GM21367 (cell line): Measurements from ENCODE around the gene FAM168B.

ENCODE experiments used
- ATAC-seq: cut with Tn5 transposase; IDR thresholded peaks from one replicate; pipeline ENCODE4 v1.9.1; 2021; ENCODE audit not compliant: unreplicated experiment

Gene FAM168B

GRCh38 chr2:131056204-131056931 is 36.9 kb downstream of the FAM168B start:
- no peak for ATAC-seq

- no peak for ATAC-seq
Measured at GRCh38 chr2:131055169-131056065, 37.8 kb downstream of the FAM168B start.

DNA sequence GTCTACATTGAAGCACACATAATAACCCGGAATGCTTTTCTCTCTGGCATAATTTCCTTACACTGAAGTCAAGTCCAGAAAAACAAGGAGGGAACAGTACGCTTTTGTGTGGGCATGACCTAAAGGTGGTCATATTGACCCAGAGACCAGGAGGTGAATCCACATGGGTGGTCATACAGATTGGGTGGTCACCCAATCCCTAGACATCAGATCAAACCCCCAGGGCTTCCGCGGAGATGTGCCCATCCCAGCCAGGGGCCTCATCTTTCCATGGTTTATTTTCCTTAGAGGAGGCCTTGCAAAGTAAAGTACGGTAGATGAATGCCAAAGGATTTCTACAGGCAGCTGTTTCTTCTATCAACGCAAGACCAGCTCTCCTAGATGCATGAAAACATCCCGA is 38.8 kb downstream of the FAM168B start:
- ATAC-seq = no peak

DNA sequence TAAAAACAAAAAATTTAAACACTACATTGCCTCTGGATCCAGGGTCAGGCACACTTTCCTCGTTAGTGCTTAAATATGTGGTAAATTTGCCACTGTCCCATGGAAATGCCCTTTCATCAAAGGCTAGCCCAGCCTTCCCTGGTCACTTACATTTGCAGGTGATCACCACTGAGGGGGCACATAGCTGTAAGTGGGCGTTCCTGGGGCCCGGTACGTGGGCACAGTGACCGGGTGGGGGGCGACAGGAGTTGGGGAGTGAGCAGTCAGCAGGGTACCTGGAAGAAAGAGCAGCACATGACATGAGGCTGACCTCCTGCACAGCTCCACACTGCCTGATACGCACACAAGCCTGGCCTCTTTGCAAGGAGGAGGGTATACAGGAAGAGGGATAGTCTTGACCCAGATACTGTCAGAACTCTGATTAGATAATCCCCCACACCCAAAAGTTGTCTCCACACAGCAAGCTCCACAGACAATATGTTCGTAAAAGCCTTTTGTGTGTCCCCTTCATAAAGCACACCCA is 40.5 kb downstream of the FAM168B start:
- ATAC-seq = no peak

GRCh38 chr2:131050896-131051295 is 42.4 kb downstream of the FAM168B start:
- no peak for ATAC-seq

DNA sequence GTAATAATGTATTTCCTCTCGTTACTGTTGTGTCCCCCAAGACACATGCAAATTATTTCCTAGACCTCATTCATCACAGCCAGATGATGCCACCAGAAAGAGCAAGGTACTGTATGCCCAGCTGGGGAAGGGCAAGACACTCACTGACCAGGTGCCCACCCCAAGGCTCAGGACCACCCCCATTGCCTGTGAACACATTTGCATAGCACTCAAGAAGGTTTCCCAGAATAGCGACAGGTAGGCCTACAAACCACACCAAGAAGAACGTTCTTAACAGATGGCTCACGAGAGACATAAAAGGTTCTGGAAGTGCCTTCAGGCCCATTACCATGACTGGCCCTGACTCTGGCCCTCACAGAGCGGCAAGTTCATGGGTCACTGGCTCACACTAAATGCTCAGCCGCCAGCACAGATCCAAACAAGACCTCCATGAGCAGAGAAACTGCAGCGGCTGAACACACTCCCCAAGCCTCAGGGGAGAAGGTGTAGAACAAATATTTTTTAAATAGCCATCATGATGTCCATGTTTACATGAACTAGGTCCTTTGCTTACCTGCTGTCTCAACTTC is 44.0 kb downstream of the FAM168B start:
- no peak for ATAC-seq

DNA sequence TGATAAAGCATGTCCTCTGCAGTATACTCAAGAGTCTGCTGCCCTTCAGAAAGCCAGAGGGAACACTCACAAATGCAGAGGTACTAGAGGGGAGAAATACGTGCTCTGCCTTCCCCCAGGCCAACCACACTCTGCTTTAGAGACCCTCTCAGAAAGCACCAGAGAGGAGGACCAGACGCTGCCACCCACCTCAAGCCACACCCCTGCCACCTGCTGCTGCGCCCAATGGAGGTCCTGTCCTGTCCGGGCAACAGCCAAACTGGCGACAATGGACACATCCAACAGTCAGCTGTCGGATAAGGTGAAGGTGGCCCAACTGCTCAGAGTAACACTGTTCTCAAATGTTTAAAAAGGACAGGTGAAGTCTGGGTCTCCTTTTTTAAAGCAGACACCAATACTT is 44.6 kb downstream of the FAM168B start:
- no peak for ATAC-seq

DNA sequence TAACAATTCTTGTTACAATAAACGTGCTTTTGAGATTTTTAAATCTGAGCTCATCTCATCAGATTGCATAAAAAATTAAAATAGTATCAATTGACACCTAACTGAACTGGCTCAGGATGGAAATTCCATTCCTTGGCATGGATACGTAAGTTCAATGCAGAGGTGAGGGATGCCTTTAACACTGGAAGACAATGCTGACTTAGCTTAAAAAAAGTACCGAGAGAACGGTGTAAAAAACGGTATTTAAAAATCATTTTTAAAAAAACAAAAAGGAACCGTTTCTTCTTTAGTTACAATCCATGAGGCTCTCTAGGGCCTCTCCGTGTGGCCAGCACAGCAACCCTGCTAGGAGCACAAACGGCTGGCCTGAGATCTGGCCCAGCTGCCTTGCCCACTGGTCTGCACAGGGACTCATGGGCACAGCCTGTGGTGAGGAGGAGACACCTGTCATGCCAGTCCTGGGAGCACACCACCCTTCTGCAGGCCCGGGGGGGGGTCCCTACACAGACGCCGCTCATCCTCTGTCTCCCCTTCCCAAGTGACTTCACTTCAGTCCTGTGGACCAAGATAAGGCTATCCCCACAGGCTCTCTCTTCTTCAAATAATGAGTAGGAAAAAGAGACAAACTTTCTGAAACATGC is 45.2 kb downstream of the FAM168B start:
- ATAC-seq = no peak

DNA sequence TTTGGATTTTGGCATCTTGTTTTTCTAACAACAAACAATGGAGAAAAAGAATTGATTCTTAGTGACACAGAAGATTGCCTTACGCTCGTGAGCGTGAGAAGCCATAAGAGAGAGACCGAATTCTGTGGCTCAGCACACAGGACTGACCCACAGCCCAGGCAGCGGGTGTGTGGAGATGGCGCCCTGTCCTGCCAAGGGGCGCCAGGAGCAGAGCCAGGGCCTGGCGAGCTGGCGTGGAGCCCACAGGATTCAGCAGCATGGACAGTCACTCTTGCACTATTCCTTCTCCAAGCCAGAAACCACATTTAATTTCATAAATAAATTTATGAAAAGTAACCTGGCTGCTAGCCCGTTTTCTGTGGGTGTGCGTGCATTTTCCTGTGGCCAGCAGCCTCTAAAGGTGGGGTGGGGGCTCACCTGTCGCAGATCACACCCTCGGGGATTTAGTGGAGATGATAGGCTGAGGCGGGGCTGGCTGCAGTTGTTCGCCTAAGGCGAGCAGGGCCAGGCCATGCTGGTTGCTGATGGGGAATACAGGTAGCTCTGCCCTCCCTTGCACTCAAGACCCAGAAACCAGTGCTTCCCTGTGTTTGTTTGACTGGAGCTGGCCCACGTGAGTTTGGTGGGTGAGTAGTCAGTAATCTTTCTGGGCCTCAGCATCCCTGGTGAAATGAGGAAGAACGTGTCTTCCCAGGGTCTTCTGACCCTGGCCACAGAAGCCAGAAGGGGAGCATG is 46.2 kb downstream of the FAM168B start:
- ATAC-seq = no peak

DNA sequence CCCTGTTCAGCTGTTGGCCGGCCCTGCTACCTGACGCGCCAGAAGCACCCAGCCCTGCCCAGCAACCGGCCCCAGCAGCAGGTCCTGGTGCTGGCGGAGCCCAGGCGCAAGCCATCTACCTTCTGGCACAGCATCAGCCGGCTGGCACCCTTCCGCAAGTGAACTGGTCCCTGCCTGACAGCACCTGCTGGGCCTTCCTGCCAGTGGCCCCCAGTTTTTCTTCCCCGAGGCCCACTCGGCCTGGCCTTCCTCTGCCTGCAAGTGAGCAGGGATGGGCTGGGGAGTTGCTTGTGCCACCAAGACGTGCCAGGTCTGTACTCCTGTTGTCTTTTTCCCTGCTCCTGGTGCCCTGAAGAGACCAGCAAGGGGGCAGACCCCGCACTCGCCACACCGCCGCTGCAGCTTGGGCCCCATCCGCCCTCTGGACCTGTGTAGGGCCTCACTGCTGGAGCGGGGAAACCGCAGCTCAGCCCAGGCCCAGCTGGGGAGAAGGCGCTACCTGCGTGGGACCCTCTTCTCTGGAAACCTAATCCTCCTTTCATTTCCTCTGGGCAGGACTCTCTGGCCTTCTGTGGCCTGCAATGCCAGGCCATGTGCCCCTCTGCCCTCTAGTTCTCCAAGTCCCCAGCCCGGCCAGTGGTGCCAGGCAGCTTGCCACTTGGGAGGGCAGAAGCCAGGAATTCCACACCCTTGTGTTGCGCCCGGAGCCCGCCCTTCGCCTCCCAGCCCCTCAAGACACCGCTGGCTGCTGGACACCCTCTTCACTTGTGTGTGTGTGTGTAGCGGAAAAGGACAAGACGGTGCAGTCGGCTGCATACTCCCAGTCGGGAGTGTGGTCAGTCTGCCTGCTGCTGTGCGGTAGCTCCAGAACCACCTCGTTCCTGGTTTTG is 47.0 kb downstream of the FAM168B start:
- ATAC-seq = no peak

DNA sequence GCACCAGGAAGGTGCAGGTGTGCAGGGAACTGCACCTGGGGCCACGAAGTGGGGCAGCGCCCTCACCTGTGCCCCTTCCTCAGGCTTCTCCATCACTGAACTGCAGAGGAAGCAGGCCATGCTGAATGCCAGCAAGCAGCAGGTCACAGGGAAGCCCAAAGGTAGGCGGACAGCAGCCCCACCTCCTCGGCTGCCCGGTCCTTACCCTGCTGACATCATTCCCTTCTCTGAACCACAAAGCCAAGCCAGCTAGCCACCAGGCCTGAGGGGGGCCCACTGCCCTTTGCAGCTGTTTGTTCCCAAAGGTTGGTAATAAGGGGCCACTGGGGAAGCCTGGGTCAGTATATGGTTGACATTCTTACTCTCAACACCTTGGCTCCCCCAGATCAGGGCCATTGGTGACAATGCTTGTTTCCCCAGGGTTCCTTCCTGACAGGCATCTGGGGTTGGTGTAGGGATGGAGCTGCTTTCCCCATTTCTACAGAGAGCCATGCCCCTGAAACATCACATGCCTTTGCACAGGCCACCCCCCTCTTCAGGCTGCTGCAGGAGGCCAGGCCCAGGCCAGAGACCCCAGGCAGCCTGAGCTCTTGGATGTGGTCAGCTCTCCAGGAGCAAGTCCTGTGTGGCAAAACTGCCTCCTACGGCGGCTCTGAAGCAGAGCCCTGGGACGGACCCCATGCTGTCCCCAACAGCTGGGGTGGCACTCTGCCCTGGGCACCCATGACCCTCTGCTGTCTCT is 47.8 kb downstream of the FAM168B start:
- ATAC-seq = no peak

GRCh38 chr2:131044757-131045150 is 48.5 kb downstream of the FAM168B start:
- no peak for ATAC-seq

DNA sequence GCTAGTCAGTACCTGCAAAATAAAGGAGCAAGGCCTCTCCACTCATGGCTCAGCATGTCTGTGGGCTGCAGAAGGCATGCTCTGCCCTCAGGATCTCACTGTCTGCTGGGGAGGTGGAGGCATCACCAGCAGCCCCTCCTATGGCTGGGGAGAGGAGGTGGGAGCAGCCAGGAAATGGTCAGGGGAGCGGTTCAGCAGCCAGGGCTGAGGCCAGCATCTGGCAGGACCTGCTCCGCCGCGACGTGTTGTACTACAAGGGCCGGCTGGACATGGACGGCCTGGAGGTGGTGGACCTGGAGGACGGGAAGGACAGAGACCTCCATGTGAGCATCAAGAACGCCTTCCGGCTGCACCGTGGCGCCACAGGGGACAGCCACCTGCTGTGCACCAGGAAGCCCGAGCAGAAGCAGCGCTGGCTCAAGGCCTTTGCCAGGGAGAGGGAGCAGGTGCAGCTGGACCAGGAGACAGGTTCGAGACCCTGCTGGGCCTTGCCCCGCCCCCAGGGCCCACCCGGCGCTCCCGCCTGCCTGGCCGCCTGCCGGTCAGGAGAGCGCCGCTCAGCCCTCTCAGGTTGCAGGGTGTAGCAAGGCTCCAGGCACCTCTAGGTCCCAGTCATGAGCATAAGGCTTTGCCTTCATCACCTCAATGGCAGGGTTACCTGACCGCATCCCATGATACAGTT is 49.0 kb downstream of the FAM168B start:
- no peak for ATAC-seq

DNA sequence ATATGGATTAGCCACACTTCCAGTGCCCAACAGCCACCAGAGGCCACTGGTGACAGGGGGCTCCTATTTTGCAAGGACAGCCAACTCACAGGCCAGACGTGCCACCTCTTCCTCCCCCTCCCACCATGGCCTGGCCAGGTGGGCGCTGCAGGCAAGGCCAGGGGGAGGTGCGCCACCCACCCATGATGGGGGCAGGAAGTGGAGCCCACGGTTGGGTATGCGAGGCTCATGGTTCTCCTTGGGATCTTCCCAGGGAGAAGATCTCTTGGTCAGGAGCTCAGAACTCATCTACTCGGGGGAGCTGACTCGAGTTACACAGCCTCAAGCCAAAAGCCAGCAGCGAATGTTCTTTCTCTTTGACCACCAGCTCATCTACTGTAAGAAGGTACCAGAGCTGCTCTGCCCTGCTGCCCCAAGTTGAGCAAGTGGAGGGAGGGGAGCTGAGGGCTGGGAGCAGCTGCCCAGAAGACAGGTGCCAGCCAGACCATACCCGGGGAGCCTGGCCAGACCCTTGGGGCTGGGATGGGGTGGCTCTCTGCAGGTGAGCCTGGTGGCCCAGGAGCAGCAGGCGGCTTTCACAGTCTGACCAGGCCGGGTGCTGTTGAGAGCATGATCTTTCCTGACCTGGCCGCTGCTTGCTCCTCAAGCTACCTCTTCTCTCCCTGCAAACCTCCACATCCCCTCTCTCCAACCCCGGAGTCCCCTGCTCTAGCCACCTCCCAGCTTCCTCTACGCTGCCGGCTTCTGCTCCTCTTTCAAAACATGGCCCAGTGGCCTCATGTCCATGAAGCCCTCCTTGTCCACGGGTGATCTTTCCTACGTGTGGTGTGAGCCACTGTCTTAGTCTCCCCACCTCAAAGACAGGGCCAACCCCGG is 49.8 kb downstream of the FAM168B start:
- ATAC-seq = no peak

- ATAC-seq = no peak
Measured at GRCh38 chr2:131042148-131042775, 51.0 kb downstream of the FAM168B start.

- ATAC-seq = no peak
Measured at GRCh38 chr2:131041402-131042147, 51.7 kb downstream of the FAM168B start.
